Femur (tissue), 1 donor: Measurements from ENCODE around the gene FAM117B.
A peak's percentile ranks its signal among the peaks of the same experiment; 100 is the strongest.

Source experiments
- DNase-seq: peaks from one replicate; pipeline ENCODE4 v3.0.0-alpha.2; 2017

Gene FAM117B

DNA sequence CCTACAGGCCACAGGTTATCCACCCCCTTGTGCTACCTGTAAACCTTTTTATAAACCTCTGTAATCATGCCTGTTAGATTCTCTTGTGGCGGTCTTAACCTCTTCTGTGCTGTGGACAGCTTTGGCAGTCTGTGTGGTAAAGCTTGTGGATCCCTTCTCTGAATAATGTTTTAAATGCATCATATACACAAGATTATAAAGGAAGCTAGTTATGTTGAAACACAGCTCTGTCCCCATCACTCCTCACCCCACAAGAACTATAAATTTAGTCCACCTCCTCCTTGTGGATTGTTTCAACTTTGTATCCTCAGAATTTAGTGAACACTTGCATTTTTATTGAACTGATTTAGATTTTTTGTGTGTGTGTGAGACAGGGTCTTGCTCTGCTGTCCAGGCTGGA is 129.1 kb downstream of the FAM117B start:
- no peak for DNase-seq

GRCh38 chr2:202764991-202765390 is 130.2 kb downstream of the FAM117B start:
- no peak for DNase-seq

GRCh38 chr2:202765436-202765835 is 130.7 kb downstream of the FAM117B start:
- no peak for DNase-seq

DNA sequence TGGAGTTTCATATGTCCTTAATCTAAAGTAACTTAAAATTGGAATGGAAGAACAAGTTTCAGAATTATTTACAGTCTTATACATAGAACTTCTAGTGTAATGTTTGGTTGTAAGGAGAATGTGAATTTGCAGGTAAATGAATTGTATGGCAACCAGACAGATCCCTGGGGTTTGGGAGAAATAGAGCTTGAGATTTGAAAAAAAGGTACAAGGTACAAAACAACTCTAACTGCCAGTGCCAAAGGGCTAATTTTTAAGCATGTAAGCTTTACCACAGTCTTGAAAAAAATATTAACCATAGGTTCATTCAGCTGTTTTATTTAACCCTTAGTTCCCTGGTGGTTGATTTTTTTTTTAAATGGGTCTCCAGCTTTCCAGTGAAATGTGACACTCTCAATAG is 133.5 kb downstream of the FAM117B start:
- no peak for DNase-seq

- DNase-seq, result no peak
These were observed 134.4 kb downstream of the FAM117B start for GRCh38 chr2:202769201-202769600.

DNA sequence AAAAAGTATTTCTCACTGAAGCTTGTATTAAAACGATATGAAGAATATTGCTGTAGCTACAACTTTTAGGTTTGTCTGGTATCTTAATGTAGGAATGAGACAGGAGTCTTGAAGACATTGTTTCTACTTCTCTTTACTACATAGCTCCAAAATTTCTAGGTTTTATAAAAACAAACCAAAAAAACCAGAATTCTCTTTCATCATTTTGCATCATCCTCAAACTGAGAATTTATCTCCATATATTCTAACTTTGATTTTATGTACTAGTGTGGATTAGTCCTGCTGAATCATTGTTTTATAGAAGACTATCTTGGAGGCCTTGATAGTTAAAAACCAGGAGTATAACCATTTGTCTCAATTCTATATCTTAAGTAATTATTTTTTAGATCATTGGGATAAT is 136.6 kb downstream of the FAM117B start:
- DNase-seq, result no peak

GRCh38 chr2:202771741-202772460 is 137.1 kb downstream of the FAM117B start:
- DNase-seq, result no peak

GRCh38 chr2:202773301-202773973 is 138.7 kb downstream of the FAM117B start:
- no peak for DNase-seq

GRCh38 chr2:202774104-202774503 is 139.3 kb downstream of the FAM117B start:
- no peak for DNase-seq

DNA sequence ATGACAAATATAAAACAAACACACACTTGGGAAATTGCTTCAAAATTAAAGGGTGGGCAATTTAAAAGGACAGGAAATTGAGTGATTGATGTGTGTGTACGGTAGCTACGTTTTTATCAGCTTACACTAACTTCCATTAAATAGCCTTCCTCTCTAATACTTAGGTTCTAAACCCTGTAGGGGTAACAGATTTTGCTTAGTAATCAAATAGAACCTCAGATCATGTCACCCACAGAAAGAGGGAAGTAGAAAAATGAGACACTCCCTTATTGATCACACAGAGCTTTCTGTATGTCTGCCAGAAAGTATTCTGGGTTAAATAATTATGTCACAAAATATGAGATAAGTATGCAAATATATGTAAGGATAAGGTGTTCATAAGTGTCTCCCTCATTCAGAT is 143.4 kb downstream of the FAM117B start:
- no peak for DNase-seq

DNA sequence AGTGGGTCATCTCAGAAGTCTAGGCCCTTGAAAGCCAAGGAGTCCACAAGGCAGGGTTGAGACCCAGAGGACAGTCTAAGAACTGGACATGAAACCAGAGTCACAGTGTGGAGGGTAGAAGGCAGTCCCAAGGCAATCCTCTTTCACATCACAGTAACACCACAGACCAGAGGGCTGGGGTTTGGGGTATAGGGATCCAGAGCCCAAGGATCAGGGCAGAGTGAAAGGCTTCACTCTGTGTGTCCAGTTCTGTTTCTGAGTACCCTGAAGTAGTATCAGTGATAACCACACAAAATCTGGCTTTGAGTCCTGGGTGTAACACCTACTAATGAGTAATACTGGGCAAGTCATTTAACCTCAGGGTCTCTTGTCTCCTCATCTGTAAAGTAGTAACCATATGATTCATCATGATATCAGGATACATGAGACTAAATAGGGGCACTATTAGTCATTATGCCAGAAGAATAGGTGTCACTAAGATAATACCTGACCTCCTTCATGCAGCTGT is 145.8 kb downstream of the FAM117B start:
- no peak for DNase-seq

- DNase-seq, result no peak
These were observed 148.3 kb downstream of the FAM117B start for GRCh38 chr2:202782940-202783558.

DNA sequence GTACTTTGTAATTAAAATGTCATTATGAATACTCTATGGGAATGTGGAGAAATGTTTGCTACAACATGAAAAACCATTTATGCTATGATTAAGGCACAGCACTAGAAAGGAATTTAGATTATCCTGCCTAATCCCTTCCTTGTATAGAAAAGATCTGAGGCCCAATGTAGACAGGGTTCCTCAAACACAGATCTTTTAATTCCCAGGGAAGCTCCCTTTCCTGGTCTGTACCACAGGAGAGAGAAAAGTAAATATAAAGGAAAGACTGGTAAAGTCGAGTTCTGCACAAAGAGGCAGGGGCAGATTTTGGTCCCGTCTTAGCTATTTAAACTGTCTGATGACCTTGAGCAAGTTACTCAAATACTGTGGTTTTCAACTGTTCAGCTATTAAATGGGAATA is 152.1 kb downstream of the FAM117B start:
- no peak for DNase-seq

GRCh38 chr2:202790676-202791075 is 155.9 kb downstream of the FAM117B start:
- DNase-seq, result no peak

DNA sequence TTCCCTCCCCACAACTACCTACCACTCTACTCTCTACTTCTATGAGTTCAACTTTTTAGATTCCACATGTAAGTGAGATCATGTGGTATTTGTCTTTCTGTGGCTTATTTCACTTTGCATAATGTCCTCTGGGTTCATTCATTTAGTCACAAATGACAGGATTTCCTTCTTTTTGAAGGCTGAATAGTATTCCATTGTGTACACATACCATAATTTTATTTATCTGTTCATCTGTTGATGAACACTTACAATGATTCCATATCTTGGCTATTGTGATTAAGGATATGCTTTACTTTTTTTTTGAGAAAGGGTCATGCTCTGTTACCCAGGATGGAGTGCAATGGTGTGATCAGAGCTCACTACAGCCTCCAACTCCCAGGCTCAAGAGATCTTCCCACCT is 163.2 kb downstream of the FAM117B start:
- no peak for DNase-seq

DNA sequence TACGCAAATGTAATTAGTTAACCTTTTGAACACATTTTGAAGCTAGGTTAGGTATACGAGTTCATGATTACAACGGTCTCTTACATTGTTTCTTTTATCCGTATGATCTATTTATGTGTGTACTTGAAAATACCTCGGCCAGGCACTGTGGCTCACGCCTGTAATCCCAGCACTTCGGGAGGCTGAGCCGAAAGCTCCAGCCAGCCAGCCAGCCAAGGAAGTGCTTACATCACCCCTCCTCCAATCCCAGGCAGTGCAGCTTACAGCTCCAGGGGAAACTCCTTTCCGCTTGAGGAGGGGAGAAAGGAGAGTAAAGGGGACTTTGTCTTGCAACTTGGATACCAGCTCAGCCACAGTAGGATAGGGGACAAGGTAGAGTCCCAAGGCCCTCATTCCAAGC is 171.1 kb downstream of the FAM117B start:
- peak; percentile 54 for DNase-seq

- peak; percentile 65 for DNase-seq
These were observed 172.8 kb downstream of the FAM117B start for GRCh38 chr2:202807431-202808138.

- DNase-seq, result no peak
These were observed 174.0 kb downstream of the FAM117B start for GRCh38 chr2:202808754-202809153.

- no peak for DNase-seq
These were observed 178.6 kb downstream of the FAM117B start for GRCh38 chr2:202813387-202813786.

- no peak for DNase-seq
These were observed 179.5 kb downstream of the FAM117B start for GRCh38 chr2:202814226-202814625.

- DNase-seq, result no peak
These were observed 181.0 kb downstream of the FAM117B start for GRCh38 chr2:202815548-202816360.

DNA sequence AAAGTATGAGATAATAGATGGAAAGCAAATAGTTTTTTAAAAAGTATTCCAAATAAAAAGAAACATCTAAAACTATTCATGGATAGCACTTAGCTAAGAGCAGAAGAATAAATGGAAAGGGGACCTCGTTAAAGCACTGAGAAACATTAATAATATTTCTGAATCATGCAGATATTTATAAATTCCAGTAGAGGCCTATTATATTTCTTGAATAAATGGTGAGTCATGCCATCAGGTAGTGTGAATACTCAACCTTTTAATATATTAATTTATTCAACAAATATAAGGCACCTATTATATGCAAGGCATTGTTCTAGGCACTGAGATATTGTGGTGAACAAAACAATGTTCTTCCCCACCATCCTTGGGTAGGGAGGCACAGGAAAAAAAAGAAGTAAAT is 183.0 kb downstream of the FAM117B start:
- DNase-seq, result no peak
